CD4-positive, alpha-beta T cell treated with Interleukin-15 for 4 hours (primary cell): Measurements from ENCODE around the gene COL24A1.

Experiments
- DNase-seq: peaks from one replicate; pipeline ENCODE4 v3.0.0-alpha.2; 2020; ENCODE audit warnings: low spot score

The COL24A1 gene

DNA sequence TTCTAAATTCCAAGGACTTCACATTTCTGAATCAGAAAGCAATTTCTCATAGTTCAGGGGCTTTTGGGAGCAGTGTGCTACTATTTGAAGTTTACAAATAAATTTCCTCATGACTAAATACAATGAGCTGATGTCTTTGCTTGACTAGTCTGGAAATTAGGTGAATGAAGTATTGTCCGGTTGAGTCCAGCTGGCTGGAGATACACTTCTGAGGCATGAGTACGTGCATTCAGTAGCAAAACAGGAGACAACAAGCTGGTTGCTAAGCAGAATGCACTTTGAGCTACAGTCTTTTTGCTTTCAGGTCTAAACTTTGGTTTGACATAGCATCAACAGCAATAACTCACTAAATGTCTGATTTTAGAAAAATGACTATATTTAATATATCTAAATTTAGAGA is 475.5 kb downstream of the COL24A1 start:
- DNase-seq = no peak
